ENCODE data around the gene PSMB7. TPM values are rescaled to one million over a fixed set of nuclear protein-coding genes. Genes with fewer than 3 reads are reported as not detected.
"Not testable (repeated sequence)": the region's sequence is repeated elsewhere in the genome, so short reads cannot be mapped to it uniquely, and the experiment has no call there.

The PSMB7 gene
- total RNA-seq, 1 donor from 2014 or later, result 108 TPM

DNA sequence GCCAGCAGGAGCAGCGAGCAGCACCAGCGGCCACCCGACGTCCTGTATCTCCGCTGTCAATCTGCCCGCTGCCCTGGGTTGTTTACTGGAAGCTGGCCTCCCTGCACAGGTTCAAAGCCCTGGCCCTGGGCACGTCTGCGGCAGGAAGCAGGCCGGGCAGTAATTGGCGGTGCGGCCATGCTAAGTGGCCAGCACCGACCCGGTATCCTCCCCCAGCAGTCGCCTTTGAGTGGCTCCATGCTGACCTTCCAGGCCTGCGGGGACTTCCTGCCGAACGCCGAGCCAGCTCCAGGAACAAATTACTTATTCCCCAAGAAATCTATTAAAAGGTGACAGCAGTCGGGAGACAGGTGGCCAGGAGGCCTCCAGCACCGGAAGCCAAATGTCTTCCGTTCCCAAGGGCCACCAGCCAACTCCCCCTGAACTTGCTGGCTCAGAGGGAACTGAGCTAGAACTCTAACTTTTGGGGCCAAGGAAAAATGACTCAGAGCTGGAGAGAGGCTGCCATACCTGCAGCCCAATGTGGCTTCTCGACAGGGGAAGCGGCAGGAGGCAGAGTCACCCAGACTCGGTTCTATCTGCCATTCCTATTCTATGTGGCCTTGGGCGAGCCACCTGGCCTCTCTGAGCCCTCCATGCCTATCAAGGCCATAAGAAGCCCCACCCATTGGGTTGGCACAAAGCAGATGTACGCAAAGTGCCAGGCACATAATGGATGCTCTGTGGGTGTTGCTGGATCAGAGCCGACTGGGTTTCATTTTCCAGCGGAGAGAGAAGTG lies 13.7 kb upstream of the PSMB7 start:
- H3K27ac Mint-ChIP-seq (ENCODE audit: unreplicated experiment), result no peak overlapping the region
- H3K36me3 Mint-ChIP-seq (ENCODE audit: low read depth), result no peaks in the 10 kb centered on the region
- DNase-seq (ENCODE audit: low spot score), result no peak
- no peak overlapping the region for H3K4me3 Mint-ChIP-seq (ENCODE audit: unreplicated experiment)
- H3K4me1 Mint-ChIP-seq (ENCODE audit: low read depth), result no peaks in the 10 kb centered on the region
- TF ChIP-seq, protein P1, sequence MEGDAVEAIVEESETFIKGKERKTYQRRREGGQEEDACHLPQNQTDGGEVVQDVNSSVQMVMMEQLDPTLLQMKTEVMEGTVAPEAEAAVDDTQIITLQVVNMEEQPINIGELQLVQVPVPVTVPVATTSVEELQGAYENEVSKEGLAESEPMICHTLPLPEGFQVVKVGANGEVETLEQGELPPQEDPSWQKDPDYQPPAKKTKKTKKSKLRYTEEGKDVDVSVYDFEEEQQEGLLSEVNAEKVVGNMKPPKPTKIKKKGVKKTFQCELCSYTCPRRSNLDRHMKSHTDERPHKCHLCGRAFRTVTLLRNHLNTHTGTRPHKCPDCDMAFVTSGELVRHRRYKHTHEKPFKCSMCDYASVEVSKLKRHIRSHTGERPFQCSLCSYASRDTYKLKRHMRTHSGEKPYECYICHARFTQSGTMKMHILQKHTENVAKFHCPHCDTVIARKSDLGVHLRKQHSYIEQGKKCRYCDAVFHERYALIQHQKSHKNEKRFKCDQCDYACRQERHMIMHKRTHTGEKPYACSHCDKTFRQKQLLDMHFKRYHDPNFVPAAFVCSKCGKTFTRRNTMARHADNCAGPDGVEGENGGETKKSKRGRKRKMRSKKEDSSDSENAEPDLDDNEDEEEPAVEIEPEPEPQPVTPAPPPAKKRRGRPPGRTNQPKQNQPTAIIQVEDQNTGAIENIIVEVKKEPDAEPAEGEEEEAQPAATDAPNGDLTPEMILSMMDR (IDR thresholded peaks at IDR 0.05), result no peak
- H3K27me3 Mint-ChIP-seq (ENCODE audit: low read depth), result peaks cover 15% of the 10 kb centered on the region
- no peaks in the 10 kb centered on the region for H3K9me3 Mint-ChIP-seq (ENCODE audit: low read depth)

DNA sequence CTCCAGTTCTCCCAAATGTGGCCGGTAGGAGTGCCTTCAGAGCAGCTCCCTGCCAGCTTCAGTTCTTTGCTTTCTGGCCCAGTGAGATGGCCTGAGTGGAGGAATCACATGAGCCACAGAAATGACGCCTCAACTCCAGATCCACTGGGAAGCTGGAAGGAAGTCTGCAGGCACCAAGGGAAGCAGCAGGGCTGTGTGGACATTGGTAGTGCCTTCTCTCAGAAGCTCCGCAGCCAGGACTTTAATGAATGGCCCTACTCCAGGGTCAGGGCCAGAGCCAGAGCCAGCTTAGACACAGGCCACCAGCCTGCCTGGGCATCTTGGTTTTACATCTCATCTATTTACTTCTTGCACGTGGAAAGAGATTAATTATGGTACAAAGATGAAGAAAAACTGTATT lies 12.0 kb upstream of the PSMB7 start:
- Mint-ChIP-seq H3K27me3 (ENCODE audit: low read depth) (peaks cover 15% of the 10 kb centered on the region), H3K4me1 (ENCODE audit: low read depth) (no peaks in the 10 kb centered on the region), H3K4me3 (ENCODE audit: unreplicated experiment) (no peak overlapping the region), H3K36me3 (ENCODE audit: low read depth) (no peaks in the 10 kb centered on the region), H3K9me3 (ENCODE audit: low read depth) (no peaks in the 10 kb centered on the region), H3K27ac (ENCODE audit: unreplicated experiment) (no peak overlapping the region)
- no peak for DNase-seq (ENCODE audit: low spot score)
- TF ChIP-seq, protein P1 (IDR thresholded peaks at IDR 0.05), result no peak

DNA sequence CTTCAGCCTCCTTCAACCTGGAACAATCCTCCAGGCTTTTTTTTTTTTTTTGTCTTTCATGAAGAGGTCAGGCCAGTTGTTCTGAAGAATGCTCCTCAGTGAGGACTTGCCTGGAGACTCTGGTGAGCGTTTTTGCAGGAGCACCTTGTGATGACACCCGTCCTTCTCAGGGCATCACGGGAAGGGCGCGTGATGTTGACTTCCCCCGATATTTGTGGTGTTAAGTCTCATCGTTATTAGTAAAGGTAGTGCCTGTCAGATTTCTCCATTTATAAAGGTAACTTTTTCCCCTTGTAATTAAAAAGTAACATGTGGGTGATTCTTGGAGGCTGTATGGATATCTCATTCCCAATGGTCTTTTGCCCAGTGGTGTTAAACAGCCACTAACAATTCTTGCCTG lies 11.1 kb upstream of the PSMB7 start:
- no peak overlapping the region for H3K27ac Mint-ChIP-seq (ENCODE audit: unreplicated experiment)
- H3K4me3 Mint-ChIP-seq (ENCODE audit: unreplicated experiment), result no peak overlapping the region
- H3K36me3 Mint-ChIP-seq (ENCODE audit: low read depth), result no peaks in the 10 kb centered on the region
- DNase-seq (ENCODE audit: low spot score), result no peak
- H3K9me3 Mint-ChIP-seq (ENCODE audit: low read depth), result no peaks in the 10 kb centered on the region
- TF ChIP-seq, protein P1 (IDR thresholded peaks at IDR 0.05), result no peak
- no peaks in the 10 kb centered on the region for H3K4me1 Mint-ChIP-seq (ENCODE audit: low read depth)
- H3K27me3 Mint-ChIP-seq (ENCODE audit: low read depth), result peaks cover 19% of the 10 kb centered on the region

DNA sequence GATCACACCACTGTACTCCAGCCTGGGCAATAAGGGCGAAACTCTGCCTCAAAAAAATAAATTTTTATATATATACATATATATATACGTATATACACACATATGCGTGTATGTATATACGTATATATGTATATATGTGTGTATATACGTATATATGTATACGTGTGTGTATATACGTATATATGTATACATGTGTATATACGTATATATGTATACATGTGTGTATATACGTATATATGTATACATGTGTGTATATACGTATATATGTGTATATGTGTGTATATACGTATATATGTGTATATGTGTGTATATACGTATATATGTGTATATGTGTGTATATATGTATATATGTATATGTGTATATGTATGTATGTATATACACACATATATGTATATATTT lies 10.5 kb upstream of the PSMB7 start:
- not testable (repeated sequence) for H3K27ac Mint-ChIP-seq (ENCODE audit: unreplicated experiment); DNase-seq (ENCODE audit: low spot score); H3K4me1 Mint-ChIP-seq (ENCODE audit: low read depth); H3K9me3 Mint-ChIP-seq (ENCODE audit: low read depth); H3K36me3 Mint-ChIP-seq (ENCODE audit: low read depth); H3K4me3 Mint-ChIP-seq (ENCODE audit: unreplicated experiment)
- H3K27me3 Mint-ChIP-seq (ENCODE audit: low read depth), result peaks cover 19% of the 10 kb centered on the region

DNA sequence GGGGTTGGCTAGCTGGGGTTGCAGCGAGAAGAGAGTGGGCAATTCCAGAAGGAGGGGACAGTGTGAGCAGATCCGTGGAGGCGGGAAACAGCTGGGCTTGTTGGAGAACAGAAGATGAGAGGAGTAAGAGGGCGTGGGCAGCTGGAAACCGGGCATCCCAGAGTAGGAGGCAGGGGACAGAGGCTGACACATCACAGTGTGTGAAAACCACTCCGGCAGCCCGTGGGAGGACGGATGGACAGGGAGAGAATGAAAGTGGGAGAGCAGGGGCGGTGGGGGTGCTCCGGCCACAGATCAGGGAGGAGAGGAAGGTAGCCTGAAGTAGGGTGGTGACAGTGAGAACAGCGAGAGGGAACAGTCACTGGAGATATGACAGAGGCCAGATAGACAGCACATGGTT lies 8.3 kb upstream of the PSMB7 start:
- Mint-ChIP-seq H3K27ac (ENCODE audit: unreplicated experiment) (no peak overlapping the region), H3K36me3 (ENCODE audit: low read depth) (no peaks in the 10 kb centered on the region), H3K4me3 (ENCODE audit: unreplicated experiment) (no peak overlapping the region), H3K27me3 (ENCODE audit: low read depth) (peaks cover 19% of the 10 kb centered on the region), H3K4me1 (ENCODE audit: low read depth) (peaks cover 2% of the 10 kb centered on the region), H3K9me3 (ENCODE audit: low read depth) (no peaks in the 10 kb centered on the region)
- DNase-seq (ENCODE audit: low spot score), result no peak
- TF ChIP-seq, protein P1 (IDR thresholded peaks at IDR 0.05), result no peak

DNA sequence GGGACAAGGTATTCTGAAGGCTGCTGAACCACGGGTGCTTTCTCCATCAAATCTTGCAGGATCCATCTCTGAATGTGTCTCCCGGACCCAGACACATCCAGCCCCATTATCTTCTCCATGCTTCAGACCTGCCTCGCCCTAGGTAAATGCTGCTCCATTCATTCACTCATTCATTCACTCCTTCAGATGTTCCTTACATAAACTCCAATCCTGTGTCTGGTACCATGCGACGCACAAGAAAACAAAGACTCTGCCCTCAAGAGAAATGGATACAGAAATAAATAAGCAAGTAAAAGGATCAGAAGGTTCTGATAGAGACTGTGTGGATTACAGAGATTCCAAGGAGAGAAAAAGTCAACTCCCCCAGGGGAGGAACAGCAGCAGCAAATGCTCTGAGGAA lies 7.9 kb upstream of the PSMB7 start:
- DNase-seq (ENCODE audit: low spot score), result no peak
- Mint-ChIP-seq H3K27me3 (ENCODE audit: low read depth) (peaks cover 19% of the 10 kb centered on the region), H3K9me3 (ENCODE audit: low read depth) (no peaks in the 10 kb centered on the region), H3K4me3 (ENCODE audit: unreplicated experiment) (no peak overlapping the region), H3K4me1 (ENCODE audit: low read depth) (peaks cover 2% of the 10 kb centered on the region), H3K36me3 (ENCODE audit: low read depth) (no peaks in the 10 kb centered on the region), H3K27ac (ENCODE audit: unreplicated experiment) (no peak overlapping the region)
- TF ChIP-seq, protein P1 (IDR thresholded peaks at IDR 0.05), result no peak
